Measurements from ENCODE around the gene BHMT2. TPM values are rescaled to one million over a fixed set of nuclear protein-coding genes. Genes with fewer than 3 reads are reported as not detected.

The BHMT2 gene
- total RNA-seq, 1 donor from 2014 or later, result not detected

DNA sequence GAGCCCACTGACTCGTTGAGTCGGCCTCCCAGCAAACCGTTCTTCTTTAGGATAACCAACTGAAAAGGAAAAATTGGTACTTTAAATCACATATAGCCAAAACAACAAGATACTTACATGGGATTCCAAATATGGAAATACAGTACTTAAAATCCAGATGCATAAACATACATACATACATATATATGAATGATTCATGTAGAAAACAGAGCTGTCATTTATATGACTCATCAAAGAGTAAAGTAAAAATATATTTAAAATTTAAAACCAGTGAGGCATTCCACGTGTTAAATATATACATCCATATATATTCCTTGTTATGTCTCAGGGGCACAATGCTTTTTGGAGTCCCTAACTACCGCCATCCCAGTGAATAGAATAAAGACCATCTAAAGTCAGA is 36.8 kb upstream of the BHMT2 start:
- H4K20me1 ChIP-seq (ENCODE audit: insufficient read depth, low read length), result no peaks in the 10 kb centered on the region
- H3K4me3 ChIP-seq (ENCODE audit: insufficient read depth, low read depth, low read length), result no peak overlapping the region
- no peak overlapping the region for H3K4me2 ChIP-seq (ENCODE audit: low read length)
- no peaks in the 10 kb centered on the region for H3K4me1 ChIP-seq (ENCODE audit: insufficient read depth, low read length)
- H3K79me2 ChIP-seq (ENCODE audit: insufficient read depth, low read length), result no peaks in the 10 kb centered on the region
- H3K36me3 ChIP-seq (ENCODE audit: insufficient read depth, low read length), result no peaks in the 10 kb centered on the region
- H3K27ac ChIP-seq (ENCODE audit: low read depth, low read length), result no peak overlapping the region
- Mint-ChIP-seq H3K36me3 (ENCODE audit: low read depth, unreplicated experiment) (no peaks in the 10 kb centered on the region), H3K4me1 (ENCODE audit: low read depth, unreplicated experiment) (no peaks in the 10 kb centered on the region), H3K27me3 (ENCODE audit: low read depth, unreplicated experiment) (no peaks in the 10 kb centered on the region), H3K9me3 (ENCODE audit: unreplicated experiment) (peaks cover 2% of the 10 kb centered on the region), H3K27ac (ENCODE audit: unreplicated experiment) (no peak overlapping the region), H3K4me3 (ENCODE audit: unreplicated experiment) (no peak overlapping the region)
- H2AFZ ChIP-seq (ENCODE audit: low read depth, low read length), result no peak overlapping the region
- DNase-seq (ENCODE audit: low read depth) (no peak), FAIRE-seq (no peak)
- no peaks in the 10 kb centered on the region for H3K27me3 ChIP-seq (ENCODE audit: insufficient read depth, low read length)
- no peaks in the 10 kb centered on the region for H3K9me3 ChIP-seq (ENCODE audit: insufficient read depth, low read depth, low read length)
- H3K9ac ChIP-seq (ENCODE audit: low read length), result no peak overlapping the region
- no peak for TF ChIP-seq EZH2 (IDR thresholded peaks at IDR 0.05; ENCODE audit: insufficient read depth, low read length)
- TF ChIP-seq, protein P1, sequence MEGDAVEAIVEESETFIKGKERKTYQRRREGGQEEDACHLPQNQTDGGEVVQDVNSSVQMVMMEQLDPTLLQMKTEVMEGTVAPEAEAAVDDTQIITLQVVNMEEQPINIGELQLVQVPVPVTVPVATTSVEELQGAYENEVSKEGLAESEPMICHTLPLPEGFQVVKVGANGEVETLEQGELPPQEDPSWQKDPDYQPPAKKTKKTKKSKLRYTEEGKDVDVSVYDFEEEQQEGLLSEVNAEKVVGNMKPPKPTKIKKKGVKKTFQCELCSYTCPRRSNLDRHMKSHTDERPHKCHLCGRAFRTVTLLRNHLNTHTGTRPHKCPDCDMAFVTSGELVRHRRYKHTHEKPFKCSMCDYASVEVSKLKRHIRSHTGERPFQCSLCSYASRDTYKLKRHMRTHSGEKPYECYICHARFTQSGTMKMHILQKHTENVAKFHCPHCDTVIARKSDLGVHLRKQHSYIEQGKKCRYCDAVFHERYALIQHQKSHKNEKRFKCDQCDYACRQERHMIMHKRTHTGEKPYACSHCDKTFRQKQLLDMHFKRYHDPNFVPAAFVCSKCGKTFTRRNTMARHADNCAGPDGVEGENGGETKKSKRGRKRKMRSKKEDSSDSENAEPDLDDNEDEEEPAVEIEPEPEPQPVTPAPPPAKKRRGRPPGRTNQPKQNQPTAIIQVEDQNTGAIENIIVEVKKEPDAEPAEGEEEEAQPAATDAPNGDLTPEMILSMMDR (IDR thresholded peaks at IDR 0.05; ENCODE audit: insufficient read depth, low read depth, low read length), result no peak

DNA sequence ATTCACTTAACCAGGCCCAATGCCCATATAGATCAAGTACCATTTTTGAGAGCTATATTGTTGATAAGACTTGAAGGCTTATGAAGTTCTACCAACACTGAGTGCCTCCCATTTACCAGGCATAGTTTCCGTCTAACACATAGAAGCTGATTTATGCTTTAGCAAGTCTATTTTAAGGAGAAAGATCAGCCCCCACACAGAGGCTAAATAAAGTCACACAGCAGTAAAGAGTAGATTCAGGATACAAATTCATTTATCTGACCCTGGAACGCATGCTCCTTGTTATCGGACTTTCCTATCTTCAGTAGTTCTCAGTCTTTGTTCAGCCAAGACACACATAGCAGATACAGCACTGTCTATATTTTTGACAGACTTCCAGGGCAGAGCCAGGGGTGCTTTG is 34.3 kb upstream of the BHMT2 start:
- TF ChIP-seq, protein P1 (IDR thresholded peaks at IDR 0.05; ENCODE audit: insufficient read depth, low read depth, low read length), result no peak
- no peak for TF ChIP-seq EZH2 (IDR thresholded peaks at IDR 0.05; ENCODE audit: insufficient read depth, low read length)
- H3K4me3 Mint-ChIP-seq (ENCODE audit: unreplicated experiment), result no peak overlapping the region

DNA sequence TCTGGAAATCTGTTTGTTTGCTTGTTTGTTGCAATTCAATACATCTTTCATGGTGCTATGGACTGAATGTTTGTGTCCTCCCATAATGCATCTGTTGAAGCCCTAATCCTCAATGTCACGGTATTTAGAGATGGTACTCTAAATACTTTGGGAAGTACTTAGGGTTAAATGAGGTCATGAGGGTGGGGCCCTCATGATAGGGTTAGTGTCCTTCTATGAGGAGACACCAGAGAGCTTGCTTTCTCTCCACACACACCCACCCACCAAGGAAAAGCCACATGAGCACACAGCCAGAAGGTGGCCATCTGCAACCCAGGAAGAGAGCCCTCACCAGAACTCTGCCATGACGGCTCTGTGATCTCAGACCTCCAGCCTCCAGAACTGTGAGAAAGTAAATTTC is 32.8 kb upstream of the BHMT2 start:
- H3K4me1 Mint-ChIP-seq (ENCODE audit: low read depth, unreplicated experiment), result no peaks in the 10 kb centered on the region
- DNase-seq (ENCODE audit: low read depth) (no peak), FAIRE-seq (no peak)
- H3K36me3 ChIP-seq (ENCODE audit: insufficient read depth, low read length), result no peaks in the 10 kb centered on the region
- H3K9ac ChIP-seq (ENCODE audit: low read length), result no peak overlapping the region
- no peak overlapping the region for H3K4me3 ChIP-seq (ENCODE audit: insufficient read depth, low read depth, low read length)
- H3K9me3 ChIP-seq (ENCODE audit: insufficient read depth, low read depth, low read length), result no peaks in the 10 kb centered on the region
- H3K27ac Mint-ChIP-seq (ENCODE audit: unreplicated experiment), result no peak overlapping the region
- H3K36me3 Mint-ChIP-seq (ENCODE audit: low read depth, unreplicated experiment), result no peaks in the 10 kb centered on the region
- no peaks in the 10 kb centered on the region for H3K4me1 ChIP-seq (ENCODE audit: insufficient read depth, low read length)
- no peaks in the 10 kb centered on the region for H4K20me1 ChIP-seq (ENCODE audit: insufficient read depth, low read length)
- TF ChIP-seq EZH2 (IDR thresholded peaks at IDR 0.05; ENCODE audit: insufficient read depth, low read length), result no peak
- TF ChIP-seq, protein P1 (IDR thresholded peaks at IDR 0.05; ENCODE audit: insufficient read depth, low read depth, low read length), result no peak
- H2AFZ ChIP-seq (ENCODE audit: low read depth, low read length), result no peak overlapping the region
- no peak overlapping the region for H3K4me2 ChIP-seq (ENCODE audit: low read length)
- peaks cover 3% of the 10 kb centered on the region for H3K27me3 Mint-ChIP-seq (ENCODE audit: low read depth, unreplicated experiment)
- peaks cover 2% of the 10 kb centered on the region for H3K9me3 Mint-ChIP-seq (ENCODE audit: unreplicated experiment)
- H3K27ac ChIP-seq (ENCODE audit: low read depth, low read length), result no peak overlapping the region
- no peak overlapping the region for H3K4me3 Mint-ChIP-seq (ENCODE audit: unreplicated experiment)
- H3K79me2 ChIP-seq (ENCODE audit: insufficient read depth, low read length), result no peaks in the 10 kb centered on the region
- no peaks in the 10 kb centered on the region for H3K27me3 ChIP-seq (ENCODE audit: insufficient read depth, low read length)

More for the DNA sequence above, 34.3 kb upstream of the BHMT2 start:
- no peaks in the 10 kb centered on the region for H3K9me3 ChIP-seq (ENCODE audit: insufficient read depth, low read depth, low read length)
- H3K4me2 ChIP-seq (ENCODE audit: low read length), result no peak overlapping the region
- Mint-ChIP-seq H3K4me1 (ENCODE audit: low read depth, unreplicated experiment) (no peaks in the 10 kb centered on the region), H3K36me3 (ENCODE audit: low read depth, unreplicated experiment) (no peaks in the 10 kb centered on the region), H3K27me3 (ENCODE audit: low read depth, unreplicated experiment) (peaks cover 3% of the 10 kb centered on the region), H3K9me3 (ENCODE audit: unreplicated experiment) (peaks cover 2% of the 10 kb centered on the region), H3K27ac (ENCODE audit: unreplicated experiment) (no peak overlapping the region)
- no peaks in the 10 kb centered on the region for H3K36me3 ChIP-seq (ENCODE audit: insufficient read depth, low read length)
- no peak overlapping the region for H3K4me3 ChIP-seq (ENCODE audit: insufficient read depth, low read depth, low read length)
- no peaks in the 10 kb centered on the region for H4K20me1 ChIP-seq (ENCODE audit: insufficient read depth, low read length)
- FAIRE-seq (no peak), DNase-seq (ENCODE audit: low read depth) (no peak)
- no peak overlapping the region for H2AFZ ChIP-seq (ENCODE audit: low read depth, low read length)
- no peaks in the 10 kb centered on the region for H3K4me1 ChIP-seq (ENCODE audit: insufficient read depth, low read length)
- H3K27ac ChIP-seq (ENCODE audit: low read depth, low read length), result no peak overlapping the region
- H3K79me2 ChIP-seq (ENCODE audit: insufficient read depth, low read length), result no peaks in the 10 kb centered on the region
- no peaks in the 10 kb centered on the region for H3K27me3 ChIP-seq (ENCODE audit: insufficient read depth, low read length)
- no peak overlapping the region for H3K9ac ChIP-seq (ENCODE audit: low read length)

Data from astrocyte (in vitro differentiated cells and primary cell).